ENCODE measurements around the gene COQ5. TPM values are rescaled to one million over a fixed set of nuclear protein-coding genes. Genes with fewer than 3 reads are reported as not detected.

The COQ5 gene
- total and polyA plus RNA-seq, 2 experiments from 2014 or later = 30.7 to 32.6 TPM

DNA sequence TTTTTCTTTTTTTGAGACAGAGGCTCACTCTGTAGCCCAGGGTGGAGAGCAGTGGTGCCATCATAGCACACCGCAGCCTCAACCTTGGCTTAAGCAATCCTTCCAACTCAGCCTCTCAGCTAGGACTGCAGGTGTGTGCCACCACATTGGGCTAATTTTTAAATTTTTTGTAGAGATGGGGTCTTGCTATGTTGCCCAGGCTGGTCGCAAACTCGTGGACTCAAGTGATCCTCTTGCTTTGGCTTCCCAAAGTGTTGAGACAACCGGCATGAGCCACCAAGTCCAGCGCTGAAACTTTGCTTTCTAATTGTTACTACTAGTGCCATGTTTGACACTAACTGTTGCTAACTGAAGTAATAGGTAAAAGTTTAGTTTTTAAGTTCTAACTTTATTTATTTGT is 13.2 kb upstream of the COQ5 start:
- Mint-ChIP-seq H3K9me3 (no peaks in the 10 kb centered on the region), H3K36me3 (ENCODE audit: low read depth) (peaks cover 12% of the 10 kb centered on the region), H3K27me3 (ENCODE audit: insufficient read depth, low read depth, poor library complexity) (no peaks in the 10 kb centered on the region), H3K27ac (no peak overlapping the region), H3K4me1 (peaks cover 11% of the 10 kb centered on the region), H3K4me3 (no peak overlapping the region)
- DNase-seq (ENCODE audit: low spot score) (no peak), ATAC-seq (no peak)
- H3K27ac ChIP-seq (ENCODE audit: low read depth) = no peak overlapping the region
- H3K9me2 ChIP-seq (ENCODE audit: insufficient read depth) = no peaks in the 10 kb centered on the region
- no peak overlapping the region for H3K4me3 ChIP-seq
- peaks cover 24% of the 10 kb centered on the region for H3K4me1 ChIP-seq (ENCODE audit: insufficient read depth)
- peaks cover 8% of the 10 kb centered on the region; the same call in 1 of the 2 replicates for H3K36me3 ChIP-seq (ENCODE audit: insufficient read depth)
- no peak overlapping the region for H2AFZ ChIP-seq
- H4K20me1 ChIP-seq (replicated peaks; ENCODE audit: insufficient read depth) = peaks cover 80% of the 10 kb centered on the region
- H3K4me2 ChIP-seq = no peak overlapping the region
- H3K27me3 ChIP-seq (ENCODE audit: insufficient read depth) = no peaks in the 10 kb centered on the region
- H3F3A ChIP-seq (replicated peaks; ENCODE audit: low read depth) = peaks cover 2% of the 10 kb centered on the region
- H3K79me2 ChIP-seq (replicated peaks; ENCODE audit: insufficient read depth) = peaks cover 100% of the 10 kb centered on the region
- TF ChIP-seq, protein P1, sequence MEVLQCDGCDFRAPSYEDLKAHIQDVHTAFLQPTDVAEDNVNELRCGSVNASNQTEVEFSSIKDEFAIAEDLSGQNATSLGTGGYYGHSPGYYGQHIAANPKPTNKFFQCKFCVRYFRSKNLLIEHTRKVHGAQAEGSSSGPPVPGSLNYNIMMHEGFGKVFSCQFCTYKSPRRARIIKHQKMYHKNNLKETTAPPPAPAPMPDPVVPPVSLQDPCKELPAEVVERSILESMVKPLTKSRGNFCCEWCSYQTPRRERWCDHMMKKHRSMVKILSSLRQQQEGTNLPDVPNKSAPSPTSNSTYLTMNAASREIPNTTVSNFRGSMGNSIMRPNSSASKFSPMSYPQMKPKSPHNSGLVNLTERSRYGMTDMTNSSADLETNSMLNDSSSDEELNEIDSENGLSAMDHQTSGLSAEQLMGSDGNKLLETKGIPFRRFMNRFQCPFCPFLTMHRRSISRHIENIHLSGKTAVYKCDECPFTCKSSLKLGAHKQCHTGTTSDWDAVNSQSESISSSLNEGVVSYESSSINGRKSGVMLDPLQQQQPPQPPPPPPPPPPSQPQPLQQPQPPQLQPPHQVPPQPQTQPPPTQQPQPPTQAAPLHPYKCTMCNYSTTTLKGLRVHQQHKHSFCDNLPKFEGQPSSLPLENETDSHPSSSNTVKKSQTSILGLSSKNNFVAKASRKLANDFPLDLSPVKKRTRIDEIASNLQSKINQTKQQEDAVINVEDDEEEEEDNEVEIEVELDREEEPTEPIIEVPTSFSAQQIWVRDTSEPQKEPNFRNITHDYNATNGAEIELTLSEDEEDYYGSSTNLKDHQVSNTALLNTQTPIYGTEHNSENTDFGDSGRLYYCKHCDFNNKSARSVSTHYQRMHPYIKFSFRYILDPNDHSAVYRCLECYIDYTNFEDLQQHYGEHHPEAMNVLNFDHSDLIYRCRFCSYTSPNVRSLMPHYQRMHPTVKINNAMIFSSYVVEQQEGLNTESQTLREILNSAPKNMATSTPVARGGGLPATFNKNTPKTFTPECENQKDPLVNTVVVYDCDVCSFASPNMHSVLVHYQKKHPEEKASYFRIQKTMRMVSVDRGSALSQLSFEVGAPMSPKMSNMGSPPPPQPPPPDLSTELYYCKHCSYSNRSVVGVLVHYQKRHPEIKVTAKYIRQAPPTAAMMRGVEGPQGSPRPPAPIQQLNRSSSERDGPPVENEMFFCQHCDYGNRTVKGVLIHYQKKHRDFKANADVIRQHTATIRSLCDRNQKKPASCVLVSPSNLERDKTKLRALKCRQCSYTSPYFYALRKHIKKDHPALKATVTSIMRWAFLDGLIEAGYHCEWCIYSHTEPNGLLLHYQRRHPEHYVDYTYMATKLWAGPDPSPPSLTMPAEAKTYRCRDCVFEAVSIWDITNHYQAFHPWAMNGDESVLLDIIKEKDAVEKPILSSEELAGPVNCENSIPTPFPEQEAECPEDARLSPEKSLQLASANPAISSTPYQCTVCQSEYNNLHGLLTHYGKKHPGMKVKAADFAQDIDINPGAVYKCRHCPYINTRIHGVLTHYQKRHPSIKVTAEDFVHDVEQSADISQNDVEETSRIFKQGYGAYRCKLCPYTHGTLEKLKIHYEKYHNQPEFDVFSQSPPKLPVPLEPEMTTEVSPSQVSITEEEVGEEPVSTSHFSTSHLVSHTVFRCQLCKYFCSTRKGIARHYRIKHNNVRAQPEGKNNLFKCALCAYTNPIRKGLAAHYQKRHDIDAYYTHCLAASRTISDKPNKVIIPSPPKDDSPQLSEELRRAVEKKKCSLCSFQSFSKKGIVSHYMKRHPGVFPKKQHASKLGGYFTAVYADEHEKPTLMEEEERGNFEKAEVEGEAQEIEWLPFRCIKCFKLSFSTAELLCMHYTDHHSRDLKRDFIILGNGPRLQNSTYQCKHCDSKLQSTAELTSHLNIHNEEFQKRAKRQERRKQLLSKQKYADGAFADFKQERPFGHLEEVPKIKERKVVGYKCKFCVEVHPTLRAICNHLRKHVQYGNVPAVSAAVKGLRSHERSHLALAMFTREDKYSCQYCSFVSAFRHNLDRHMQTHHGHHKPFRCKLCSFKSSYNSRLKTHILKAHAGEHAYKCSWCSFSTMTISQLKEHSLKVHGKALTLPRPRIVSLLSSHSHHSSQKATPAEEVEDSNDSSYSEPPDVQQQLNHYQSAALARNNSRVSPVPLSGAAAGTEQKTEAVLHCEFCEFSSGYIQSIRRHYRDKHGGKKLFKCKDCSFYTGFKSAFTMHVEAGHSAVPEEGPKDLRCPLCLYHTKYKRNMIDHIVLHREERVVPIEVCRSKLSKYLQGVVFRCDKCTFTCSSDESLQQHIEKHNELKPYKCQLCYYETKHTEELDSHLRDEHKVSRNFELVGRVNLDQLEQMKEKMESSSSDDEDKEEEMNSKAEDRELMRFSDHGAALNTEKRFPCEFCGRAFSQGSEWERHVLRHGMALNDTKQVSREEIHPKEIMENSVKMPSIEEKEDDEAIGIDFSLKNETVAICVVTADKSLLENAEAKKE (CRISPR knock-in tag; IDR thresholded peaks at IDR 0.05) = no peak
- TF ChIP-seq, protein P2, sequence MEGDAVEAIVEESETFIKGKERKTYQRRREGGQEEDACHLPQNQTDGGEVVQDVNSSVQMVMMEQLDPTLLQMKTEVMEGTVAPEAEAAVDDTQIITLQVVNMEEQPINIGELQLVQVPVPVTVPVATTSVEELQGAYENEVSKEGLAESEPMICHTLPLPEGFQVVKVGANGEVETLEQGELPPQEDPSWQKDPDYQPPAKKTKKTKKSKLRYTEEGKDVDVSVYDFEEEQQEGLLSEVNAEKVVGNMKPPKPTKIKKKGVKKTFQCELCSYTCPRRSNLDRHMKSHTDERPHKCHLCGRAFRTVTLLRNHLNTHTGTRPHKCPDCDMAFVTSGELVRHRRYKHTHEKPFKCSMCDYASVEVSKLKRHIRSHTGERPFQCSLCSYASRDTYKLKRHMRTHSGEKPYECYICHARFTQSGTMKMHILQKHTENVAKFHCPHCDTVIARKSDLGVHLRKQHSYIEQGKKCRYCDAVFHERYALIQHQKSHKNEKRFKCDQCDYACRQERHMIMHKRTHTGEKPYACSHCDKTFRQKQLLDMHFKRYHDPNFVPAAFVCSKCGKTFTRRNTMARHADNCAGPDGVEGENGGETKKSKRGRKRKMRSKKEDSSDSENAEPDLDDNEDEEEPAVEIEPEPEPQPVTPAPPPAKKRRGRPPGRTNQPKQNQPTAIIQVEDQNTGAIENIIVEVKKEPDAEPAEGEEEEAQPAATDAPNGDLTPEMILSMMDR (conservative IDR thresholded peaks at IDR 0.05; ENCODE audit: low read depth in 2 of 2) = no peak
- TF ChIP-seq STAT1 (IDR thresholded peaks at IDR 0.05; ENCODE audit: unreplicated experiment) = no peak
- TF ChIP-seq JUNB (IDR thresholded peaks at IDR 0.05; ENCODE audit: unreplicated experiment) = no peak
- TF ChIP-seq ZNF114 (CRISPR knock-in tag; IDR thresholded peaks at IDR 0.05) = no peak
- no peak for TF ChIP-seq EZH2 (IDR thresholded peaks at IDR 0.05; ENCODE audit: low read depth, unreplicated experiment)
- TF ChIP-seq EZH2phosphoT487 (IDR thresholded peaks at IDR 0.05; ENCODE audit: unreplicated experiment) = no peak
- no peak for TF ChIP-seq ZNF331 (CRISPR knock-in tag; IDR thresholded peaks at IDR 0.05; ENCODE audit: low read depth)

Measured in GM23338 (cell line).